MCF 10A (cell line): ENCODE data around the gene IMMP2L. TPM values are rescaled to one million over a fixed set of nuclear protein-coding genes. Genes with fewer than 3 reads are reported as not detected.

Experiments
- BruUV-seq: library from RNA; stranded (reverse); fragments of 400-500 nt; replicated peaks from 2 replicates; lab custom pipeline; 2021; lab: Mats Ljungman, UMichigan
- CTCF ChIA-PET: fragments of 300-600 bp; sonication (Branson Sonifier 250); formaldehyde crosslinking; extraction: SDS; loops from one replicate; lab custom pipeline; 2021; ENCODE audit warnings: antibody characterized with exemption, inconsistent platforms; lab: Yijun Ruan, JAX
- POLR2A ChIA-PET: fragments of 300-600, 350-650 bp; sonication (Branson Sonifier 250); formaldehyde crosslinking; extraction: SDS; loops from one replicate; lab custom pipeline; 2020; ENCODE audit warnings: antibody characterized with exemption, inconsistent platforms; lab: Yijun Ruan, JAX
- DNase-seq: peaks from one replicate; pipeline ENCODE4 v3.0.0-alpha.2; 2018; ENCODE audit not compliant: unreplicated experiment
- H3K27ac Mint-ChIP-seq: one replicate; pipeline ENCODE4 v1.8.0; 2022; ENCODE audit warnings: mild to moderate bottlenecking, low read depth, mixed read lengths; ENCODE audit not compliant: unreplicated experiment
- H3K27me3 Mint-ChIP-seq: one replicate; pipeline ENCODE4 v1.8.0; 2022; ENCODE audit warnings: mixed read lengths; ENCODE audit not compliant: insufficient read depth, unreplicated experiment
- H3K36me3 Mint-ChIP-seq: one replicate; pipeline ENCODE4 v1.8.0; 2022; ENCODE audit warnings: mild to moderate bottlenecking, moderate library complexity, mixed read lengths; ENCODE audit not compliant: insufficient read depth, unreplicated experiment
- H3K4me1 Mint-ChIP-seq: one replicate; pipeline ENCODE4 v1.8.0; 2022; ENCODE audit warnings: mixed read lengths; ENCODE audit not compliant: insufficient read depth, unreplicated experiment
- H3K4me3 Mint-ChIP-seq: one replicate; pipeline ENCODE4 v1.8.0; 2022; ENCODE audit warnings: mild to moderate bottlenecking, moderate library complexity, mixed read lengths; ENCODE audit not compliant: unreplicated experiment
- H3K9me3 Mint-ChIP-seq: one replicate; pipeline ENCODE4 v1.8.0; 2022; ENCODE audit warnings: mixed read lengths; ENCODE audit not compliant: unreplicated experiment
- CTCF ChIP-seq: fragments of 200-600 bp; IDR thresholded peaks from one replicate; pipeline ENCODE4 v1.8.0; 2022; ENCODE audit warnings: antibody characterized with exemption, mild to moderate bottlenecking; ENCODE audit not compliant: unreplicated experiment
- intact Hi-C: fragments of 100-400 bp; cut with micrococcal nuclease; formaldehyde crosslinking; loops from 2 replicates; pipeline ENCODE4 v1.14.1; 2022
- total RNA-seq: library from RNA; stranded (reverse); gene quantifications from 2 replicates; pipeline ENCODE4 v1.2.3, GENCODE V29; 2022

Gene IMMP2L
- total RNA-seq, 1 experiment from 2014 or later = 23.7 TPM

GRCh38 chr7:111433426-111433825 lies 128.9 kb downstream of the IMMP2L start:
- no peak for TF ChIP-seq CTCF
- Mint-ChIP-seq H3K4me3 (no peak overlapping the region), H3K27me3 (no peaks in the 10 kb centered on the region), H3K27ac (no peak overlapping the region), H3K36me3 (no peaks in the 10 kb centered on the region), H3K4me1 (peaks cover under 1% of the 10 kb centered on the region), H3K9me3 (no peaks in the 10 kb centered on the region)
- DNase-seq = no peak
- POLR2A ChIA-PET = no interaction called here
- intact Hi-C loops = no loop called here
- no TSS peak for BruUV-seq
- CTCF ChIA-PET = interaction anchor here (0.7 kb wide), 1 partner anchor 8 kb away, joined by 4 read pairs; no protein-coding TSS in a partner anchor

GRCh38 chr7:111429781-111430180 lies 132.5 kb downstream of the IMMP2L start:
- no peaks in the 10 kb centered on the region for H3K36me3 Mint-ChIP-seq
- DNase-seq = no peak
- H3K9me3 Mint-ChIP-seq = no peaks in the 10 kb centered on the region
- no peaks in the 10 kb centered on the region for H3K27me3 Mint-ChIP-seq
- ChIA-PET CTCF (interaction anchor here (0.5 to 0.6 kb wide), 2 partner anchors 415 to 452 kb away, joined by 3 read pairs; no protein-coding TSS in a partner anchor), POLR2A (interaction anchor here (1.0 to 1.3 kb wide), 2 partner anchors 11 to 45 kb away, joined by 3 read pairs; no protein-coding TSS in a partner anchor)
- no TSS peak for BruUV-seq
- H3K4me1 Mint-ChIP-seq = no peaks in the 10 kb centered on the region
- intact Hi-C loops = no loop called here
- no peak overlapping the region for H3K4me3 Mint-ChIP-seq
- no peak for TF ChIP-seq CTCF
- no peak overlapping the region for H3K27ac Mint-ChIP-seq

GRCh38 chr7:111424768-111425167 lies 137.5 kb downstream of the IMMP2L start:
- no peak for TF ChIP-seq CTCF

GRCh38 chr7:111414374-111414773 lies 147.9 kb downstream of the IMMP2L start:
- H3K4me3 Mint-ChIP-seq = no peak overlapping the region
- ChIA-PET POLR2A (interaction anchor here (0.7 kb wide), 1 partner anchor 24 kb away, joined by 3 read pairs; no protein-coding TSS in a partner anchor), CTCF (interaction anchor here (0.7 kb wide), 1 partner anchor 312 kb away, joined by 3 read pairs; no protein-coding TSS in a partner anchor)
- H3K4me1 Mint-ChIP-seq = peaks cover 5% of the 10 kb centered on the region
- H3K9me3 Mint-ChIP-seq = no peaks in the 10 kb centered on the region
- TF ChIP-seq CTCF = no peak
- intact Hi-C loops = no loop called here
- no peaks in the 10 kb centered on the region for H3K36me3 Mint-ChIP-seq
- no peaks in the 10 kb centered on the region for H3K27me3 Mint-ChIP-seq
- BruUV-seq = no TSS peak
- no peak overlapping the region for H3K27ac Mint-ChIP-seq
- no peak for DNase-seq

More at GRCh38 chr7:111424768-111425167, 137.5 kb downstream of the IMMP2L start:
- H3K4me3 Mint-ChIP-seq = no peak overlapping the region
- H3K36me3 Mint-ChIP-seq = no peaks in the 10 kb centered on the region
- no peaks in the 10 kb centered on the region for H3K4me1 Mint-ChIP-seq
- no peaks in the 10 kb centered on the region for H3K27me3 Mint-ChIP-seq
- POLR2A ChIA-PET = no interaction called here
- no peak overlapping the region for H3K27ac Mint-ChIP-seq
- no TSS peak for BruUV-seq
- DNase-seq = no peak
- H3K9me3 Mint-ChIP-seq = no peaks in the 10 kb centered on the region
- intact Hi-C loops = no loop called here
- CTCF ChIA-PET = no interaction called here
